HepG2 (cell line): ENCODE data around the gene WIZ. TPM values are rescaled to one million over a fixed set of nuclear protein-coding genes. Genes with fewer than 3 reads are reported as not detected.

Source experiments
- ARID2 ChIP-seq: sonication (generic); formaldehyde crosslinking; IDR thresholded peaks from 2 replicates; pipeline ENCODE4 v1.8.1; 2022; ENCODE audit warnings: mild to moderate bottlenecking, missing genetic modification reagents, borderline replicate concordance
- FIP1L1 ChIP-seq: fragments of 200-400 bp; formaldehyde crosslinking; IDR thresholded peaks from 2 replicates; pipeline ENCODE4 v1.6.1; 2018; ENCODE audit warnings: low read depth, mild to moderate bottlenecking, low read length, moderate library complexity, borderline replicate concordance; ENCODE audit not compliant: insufficient read depth
- FOSL2 ChIP-seq: sonication (generic); formaldehyde crosslinking; IDR thresholded peaks from 2 replicates; pipeline ENCODE4 v1.4.0; 2020; ENCODE audit warnings: missing genetic modification reagents
- IRX3 ChIP-seq: sonication (generic); formaldehyde crosslinking; IDR thresholded peaks from 2 replicates; pipeline ENCODE4 v1.8.1; 2023; ENCODE audit warnings: mild to moderate bottlenecking, low read depth, missing genetic modification reagents, borderline replicate concordance
- MYNN ChIP-seq: sonication (generic); formaldehyde crosslinking; IDR thresholded peaks from 2 replicates; pipeline ENCODE4 v1.4.0; 2020; ENCODE audit warnings: mild to moderate bottlenecking, low read depth, missing genetic modification reagents
- SNAI1 ChIP-seq: sonication (generic); formaldehyde crosslinking; IDR thresholded peaks from 2 replicates; pipeline ENCODE4 v1.5.0; 2020; ENCODE audit warnings: mild to moderate bottlenecking, missing genetic modification reagents, borderline replicate concordance
- ZEB1 ChIP-seq: IDR thresholded peaks from 2 replicates; pipeline ENCODE4 v1.6.1; 2012; ENCODE audit warnings: mild to moderate bottlenecking, low read depth, inconsistent platforms; ENCODE audit not compliant: insufficient replicate concordance
- ZNF543 ChIP-seq: sonication (generic); formaldehyde crosslinking; IDR thresholded peaks from 2 replicates; pipeline ENCODE4 v1.4.0; 2020; ENCODE audit warnings: mild to moderate bottlenecking, missing genetic modification reagents
- ZNF546 ChIP-seq: sonication (generic); formaldehyde crosslinking; conservative IDR thresholded peaks from 2 replicates; pipeline ENCODE4 v1.8.1; 2023; ENCODE audit warnings: mild to moderate bottlenecking, missing genetic modification reagents
- ZNF557 ChIP-seq: sonication (generic); formaldehyde crosslinking; IDR thresholded peaks from 2 replicates; pipeline ENCODE4 v1.4.0; 2020; ENCODE audit warnings: missing genetic modification reagents
- polyA plus RNA-seq, 8 experiments: library from polyadenylated mRNA; depleted of rRNA in 3 of 8; stranded (reverse) in 7 of 8; unstranded in 1 of 8; fragments of >200 nt; fragmentation: Illumina TruSeq in 4 of 8; extraction: Trizol in 4 of 8; gene quantifications; 2 replicates each; pipeline versions ENCODE4 v1.2.1 to v1.2.3, GENCODE V29; 2011 to 2016; ENCODE audit warnings: low read depth in 4 of 8, missing spikeins in 1 of 8, mixed read lengths in 1 of 8; ENCODE audit not compliant: insufficient read depth in 1 of 8
- total RNA-seq, 5 experiments: library from RNA; depleted of rRNA; stranded (reverse); fragments of >200 nt; fragmentation: Illumina TruSeq; extraction: Trizol; gene quantifications; 2 replicates each; pipeline ENCODE4 v1.2.3, GENCODE V29; 2016; ENCODE audit warnings: low read depth in 1 of 5
- TF ChIP-seq, protein P1 (sequence below): sonication (generic); formaldehyde crosslinking; IDR thresholded peaks from 2 replicates; pipeline ENCODE4 v1.4.0; 2020; ENCODE audit warnings: missing genetic modification reagents
- TF ChIP-seq, protein P2 (sequence below): sonication (generic); formaldehyde crosslinking; IDR thresholded peaks from 2 replicates; pipeline ENCODE4 v1.9.0; 2021; ENCODE audit warnings: missing genetic modification reagents, mild to moderate bottlenecking, borderline replicate concordance
- TF ChIP-seq, protein P3 (sequence below): sonication (generic); formaldehyde crosslinking; IDR thresholded peaks from 2 replicates; pipeline ENCODE4 v1.9.0; 2021; ENCODE audit warnings: mild to moderate bottlenecking, missing genetic modification reagents

WIZ gene
- total and polyA plus RNA-seq, 2 of the 13 experiments (the other 11 are each of a cell fraction or from before 2014, with no cell fraction given) = 4.7 to 4.8 TPM

DNA sequence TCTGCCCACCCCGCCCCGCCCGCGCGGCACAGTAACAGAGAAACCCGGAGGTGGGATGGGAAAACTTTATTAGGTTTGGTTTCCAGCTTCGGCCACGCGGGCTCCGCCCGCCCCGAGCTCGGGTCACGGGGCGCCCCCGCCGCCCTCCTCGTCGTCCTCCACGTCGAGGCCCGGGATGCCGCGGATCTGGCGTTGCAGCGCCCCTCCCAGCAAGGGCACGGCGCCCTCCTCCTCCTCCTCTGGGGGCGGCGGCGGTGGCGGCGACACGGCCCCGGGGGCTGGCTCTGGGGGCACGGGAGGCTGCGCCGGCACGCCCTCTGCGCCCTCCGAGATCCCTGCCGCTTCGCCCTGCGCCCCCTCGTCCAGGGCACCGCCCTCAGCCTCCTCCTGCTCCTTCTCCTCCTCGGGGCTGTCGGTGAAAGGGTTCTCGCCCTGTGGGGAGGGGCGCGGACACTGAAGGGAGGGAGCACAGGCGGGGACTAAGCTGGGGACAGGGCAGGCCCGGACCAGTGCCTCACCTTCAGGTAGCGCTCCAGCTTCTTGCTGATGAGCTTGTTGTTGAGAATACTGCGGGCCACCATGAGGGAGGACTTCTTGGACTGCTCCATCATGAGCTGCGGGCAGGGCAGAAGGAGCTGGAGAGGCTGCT lies 69.6 kb downstream of the WIZ start (continued):
- 0 out of 2 replicates have a peak, but pooled peaks have one; percentile 21 for TF ChIP-seq ZNF546 (CRISPR knock-in tag)
- TF ChIP-seq ZNF557 (CRISPR knock-in tag) = no peak
- TF ChIP-seq IRX3 (CRISPR knock-in tag) = no peak
- TF ChIP-seq ZNF543 = no peak
- TF ChIP-seq, protein P1, sequence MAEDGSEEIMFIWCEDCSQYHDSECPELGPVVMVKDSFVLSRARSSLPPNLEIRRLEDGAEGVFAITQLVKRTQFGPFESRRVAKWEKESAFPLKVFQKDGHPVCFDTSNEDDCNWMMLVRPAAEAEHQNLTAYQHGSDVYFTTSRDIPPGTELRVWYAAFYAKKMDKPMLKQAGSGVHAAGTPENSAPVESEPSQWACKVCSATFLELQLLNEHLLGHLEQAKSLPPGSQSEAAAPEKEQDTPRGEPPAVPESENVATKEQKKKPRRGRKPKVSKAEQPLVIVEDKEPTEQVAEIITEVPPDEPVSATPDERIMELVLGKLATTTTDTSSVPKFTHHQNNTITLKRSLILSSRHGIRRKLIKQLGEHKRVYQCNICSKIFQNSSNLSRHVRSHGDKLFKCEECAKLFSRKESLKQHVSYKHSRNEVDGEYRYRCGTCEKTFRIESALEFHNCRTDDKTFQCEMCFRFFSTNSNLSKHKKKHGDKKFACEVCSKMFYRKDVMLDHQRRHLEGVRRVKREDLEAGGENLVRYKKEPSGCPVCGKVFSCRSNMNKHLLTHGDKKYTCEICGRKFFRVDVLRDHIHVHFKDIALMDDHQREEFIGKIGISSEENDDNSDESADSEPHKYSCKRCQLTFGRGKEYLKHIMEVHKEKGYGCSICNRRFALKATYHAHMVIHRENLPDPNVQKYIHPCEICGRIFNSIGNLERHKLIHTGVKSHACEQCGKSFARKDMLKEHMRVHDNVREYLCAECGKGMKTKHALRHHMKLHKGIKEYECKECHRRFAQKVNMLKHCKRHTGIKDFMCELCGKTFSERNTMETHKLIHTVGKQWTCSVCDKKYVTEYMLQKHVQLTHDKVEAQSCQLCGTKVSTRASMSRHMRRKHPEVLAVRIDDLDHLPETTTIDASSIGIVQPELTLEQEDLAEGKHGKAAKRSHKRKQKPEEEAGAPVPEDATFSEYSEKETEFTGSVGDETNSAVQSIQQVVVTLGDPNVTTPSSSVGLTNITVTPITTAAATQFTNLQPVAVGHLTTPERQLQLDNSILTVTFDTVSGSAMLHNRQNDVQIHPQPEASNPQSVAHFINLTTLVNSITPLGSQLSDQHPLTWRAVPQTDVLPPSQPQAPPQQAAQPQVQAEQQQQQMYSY = no peak
- TF ChIP-seq ARID2 (CRISPR knock-in tag) = no peak
- TF ChIP-seq, protein P2, sequence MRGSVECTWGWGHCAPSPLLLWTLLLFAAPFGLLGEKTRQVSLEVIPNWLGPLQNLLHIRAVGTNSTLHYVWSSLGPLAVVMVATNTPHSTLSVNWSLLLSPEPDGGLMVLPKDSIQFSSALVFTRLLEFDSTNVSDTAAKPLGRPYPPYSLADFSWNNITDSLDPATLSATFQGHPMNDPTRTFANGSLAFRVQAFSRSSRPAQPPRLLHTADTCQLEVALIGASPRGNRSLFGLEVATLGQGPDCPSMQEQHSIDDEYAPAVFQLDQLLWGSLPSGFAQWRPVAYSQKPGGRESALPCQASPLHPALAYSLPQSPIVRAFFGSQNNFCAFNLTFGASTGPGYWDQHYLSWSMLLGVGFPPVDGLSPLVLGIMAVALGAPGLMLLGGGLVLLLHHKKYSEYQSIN (CRISPR knock-in tag) = no peak
- TF ChIP-seq, protein P3, sequence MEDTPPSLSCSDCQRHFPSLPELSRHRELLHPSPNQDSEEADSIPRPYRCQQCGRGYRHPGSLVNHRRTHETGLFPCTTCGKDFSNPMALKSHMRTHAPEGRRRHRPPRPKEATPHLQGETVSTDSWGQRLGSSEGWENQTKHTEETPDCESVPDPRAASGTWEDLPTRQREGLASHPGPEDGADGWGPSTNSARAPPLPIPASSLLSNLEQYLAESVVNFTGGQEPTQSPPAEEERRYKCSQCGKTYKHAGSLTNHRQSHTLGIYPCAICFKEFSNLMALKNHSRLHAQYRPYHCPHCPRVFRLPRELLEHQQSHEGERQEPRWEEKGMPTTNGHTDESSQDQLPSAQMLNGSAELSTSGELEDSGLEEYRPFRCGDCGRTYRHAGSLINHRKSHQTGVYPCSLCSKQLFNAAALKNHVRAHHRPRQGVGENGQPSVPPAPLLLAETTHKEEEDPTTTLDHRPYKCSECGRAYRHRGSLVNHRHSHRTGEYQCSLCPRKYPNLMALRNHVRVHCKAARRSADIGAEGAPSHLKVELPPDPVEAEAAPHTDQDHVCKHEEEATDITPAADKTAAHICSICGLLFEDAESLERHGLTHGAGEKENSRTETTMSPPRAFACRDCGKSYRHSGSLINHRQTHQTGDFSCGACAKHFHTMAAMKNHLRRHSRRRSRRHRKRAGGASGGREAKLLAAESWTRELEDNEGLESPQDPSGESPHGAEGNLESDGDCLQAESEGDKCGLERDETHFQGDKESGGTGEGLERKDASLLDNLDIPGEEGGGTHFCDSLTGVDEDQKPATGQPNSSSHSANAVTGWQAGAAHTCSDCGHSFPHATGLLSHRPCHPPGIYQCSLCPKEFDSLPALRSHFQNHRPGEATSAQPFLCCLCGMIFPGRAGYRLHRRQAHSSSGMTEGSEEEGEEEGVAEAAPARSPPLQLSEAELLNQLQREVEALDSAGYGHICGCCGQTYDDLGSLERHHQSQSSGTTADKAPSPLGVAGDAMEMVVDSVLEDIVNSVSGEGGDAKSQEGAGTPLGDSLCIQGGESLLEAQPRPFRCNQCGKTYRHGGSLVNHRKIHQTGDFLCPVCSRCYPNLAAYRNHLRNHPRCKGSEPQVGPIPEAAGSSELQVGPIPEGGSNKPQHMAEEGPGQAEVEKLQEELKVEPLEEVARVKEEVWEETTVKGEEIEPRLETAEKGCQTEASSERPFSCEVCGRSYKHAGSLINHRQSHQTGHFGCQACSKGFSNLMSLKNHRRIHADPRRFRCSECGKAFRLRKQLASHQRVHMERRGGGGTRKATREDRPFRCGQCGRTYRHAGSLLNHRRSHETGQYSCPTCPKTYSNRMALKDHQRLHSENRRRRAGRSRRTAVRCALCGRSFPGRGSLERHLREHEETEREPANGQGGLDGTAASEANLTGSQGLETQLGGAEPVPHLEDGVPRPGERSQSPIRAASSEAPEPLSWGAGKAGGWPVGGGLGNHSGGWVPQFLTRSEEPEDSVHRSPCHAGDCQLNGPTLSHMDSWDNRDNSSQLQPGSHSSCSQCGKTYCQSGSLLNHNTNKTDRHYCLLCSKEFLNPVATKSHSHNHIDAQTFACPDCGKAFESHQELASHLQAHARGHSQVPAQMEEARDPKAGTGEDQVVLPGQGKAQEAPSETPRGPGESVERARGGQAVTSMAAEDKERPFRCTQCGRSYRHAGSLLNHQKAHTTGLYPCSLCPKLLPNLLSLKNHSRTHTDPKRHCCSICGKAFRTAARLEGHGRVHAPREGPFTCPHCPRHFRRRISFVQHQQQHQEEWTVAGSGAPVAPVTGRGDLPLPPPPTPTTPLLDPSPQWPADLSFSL (CRISPR knock-in tag) = no peak
- no peak for TF ChIP-seq FOSL2 (CRISPR knock-in tag)
- no peak for TF ChIP-seq ZEB1
- TF ChIP-seq MYNN (CRISPR knock-in tag) = no peak
- no peak for TF ChIP-seq FIP1L1
- no peak for TF ChIP-seq SNAI1 (CRISPR knock-in tag)
